NCI-H748 treated with DMSO at 0.1 percent for 48 hours (cell line): Measurements from ENCODE around the gene LARGE2.

Experiments used
- DNase-seq: peaks from one replicate; lab custom pipeline; 2025; lab: John Stamatoyannopoulos, UW

Gene LARGE2

DNA sequence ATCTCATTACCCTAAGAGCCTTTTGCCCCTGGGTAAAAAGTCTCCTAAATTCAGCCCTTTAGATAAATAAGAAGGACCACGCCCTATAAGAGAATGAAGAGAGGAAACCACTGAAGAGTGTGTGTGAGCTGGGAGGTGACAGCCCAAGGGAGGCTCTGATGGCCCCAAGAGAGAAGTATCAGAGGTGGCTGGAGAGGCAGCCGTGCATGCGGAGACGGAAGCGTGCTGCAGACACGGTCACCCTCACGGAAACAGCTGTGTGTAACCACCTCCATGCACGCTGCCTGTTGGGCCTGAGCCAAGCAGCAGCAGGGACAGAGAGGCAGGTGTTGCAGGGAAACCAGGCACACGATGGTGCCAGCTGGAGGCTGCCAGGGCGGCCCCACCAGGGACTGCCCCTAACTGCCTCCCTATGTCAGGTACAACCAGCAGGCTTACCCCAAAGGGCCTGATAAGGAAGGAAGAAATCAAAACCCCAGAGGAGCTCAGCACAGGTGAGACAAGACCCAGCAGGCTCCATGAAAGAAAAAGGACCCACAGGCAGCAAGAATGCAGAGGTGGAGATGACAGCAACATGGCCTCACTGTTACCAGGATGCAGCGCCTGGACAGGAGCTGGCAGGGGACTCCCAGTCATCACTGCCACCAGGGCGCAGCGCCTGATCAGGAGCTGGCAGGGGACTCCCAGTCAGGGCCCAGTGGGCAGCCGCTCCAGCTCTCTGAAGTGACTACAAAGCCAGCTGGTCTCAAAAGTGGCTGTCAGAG lies 7.8 kb downstream of the LARGE2 start:
- DNase-seq = peak; percentile 56

DNA sequence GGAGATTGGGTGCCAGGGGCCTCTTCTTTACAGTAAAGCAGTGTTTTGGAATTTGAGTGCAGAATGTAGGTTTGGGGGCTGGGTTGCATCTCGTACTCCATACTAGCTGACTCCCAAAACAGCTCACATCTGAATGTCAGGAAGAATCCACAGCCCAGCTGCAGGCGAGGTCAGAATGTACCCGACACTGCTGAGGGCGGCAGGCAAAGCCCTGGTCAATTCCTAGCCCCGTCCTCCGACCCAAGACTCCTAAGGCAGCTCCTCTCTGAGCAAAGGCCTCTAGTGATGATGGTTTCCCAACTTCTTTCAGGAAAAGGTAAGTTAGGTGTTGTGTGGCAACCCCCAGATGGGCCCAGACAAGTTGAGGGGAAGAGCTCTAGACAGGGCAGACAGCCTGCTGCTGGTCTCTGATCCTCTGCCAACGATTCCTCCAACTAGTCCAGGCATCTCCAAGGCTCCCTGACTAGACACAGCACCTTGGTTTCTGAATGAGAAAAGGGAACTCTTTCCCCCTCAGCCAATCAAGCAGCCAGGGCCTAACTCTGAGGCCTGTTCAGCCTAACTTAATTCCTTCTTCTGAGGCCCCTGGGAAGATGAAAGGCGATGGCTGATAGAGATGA lies 8.6 kb downstream of the LARGE2 start:
- no peak for DNase-seq

DNA sequence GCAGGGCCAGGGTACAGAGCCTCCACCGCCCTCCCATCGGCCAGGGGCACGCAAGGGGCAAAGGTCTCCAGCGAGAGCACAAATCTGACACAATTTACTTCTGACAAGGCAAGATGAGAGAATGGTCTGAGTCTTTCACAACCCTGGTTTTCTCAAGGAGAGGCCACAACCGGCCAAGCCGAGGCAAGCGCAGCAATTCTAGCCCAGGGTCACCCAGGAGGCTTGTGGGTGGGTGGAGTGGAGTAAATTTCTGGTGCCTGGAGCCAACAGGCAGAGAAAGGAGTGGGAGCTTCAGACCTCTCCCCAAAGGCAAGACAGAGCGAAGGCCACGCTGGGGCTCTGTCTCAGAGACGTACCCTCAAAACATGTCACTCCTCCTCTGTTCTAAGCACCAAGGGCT lies 9.3 kb downstream of the LARGE2 start:
- DNase-seq = no peak

DNA sequence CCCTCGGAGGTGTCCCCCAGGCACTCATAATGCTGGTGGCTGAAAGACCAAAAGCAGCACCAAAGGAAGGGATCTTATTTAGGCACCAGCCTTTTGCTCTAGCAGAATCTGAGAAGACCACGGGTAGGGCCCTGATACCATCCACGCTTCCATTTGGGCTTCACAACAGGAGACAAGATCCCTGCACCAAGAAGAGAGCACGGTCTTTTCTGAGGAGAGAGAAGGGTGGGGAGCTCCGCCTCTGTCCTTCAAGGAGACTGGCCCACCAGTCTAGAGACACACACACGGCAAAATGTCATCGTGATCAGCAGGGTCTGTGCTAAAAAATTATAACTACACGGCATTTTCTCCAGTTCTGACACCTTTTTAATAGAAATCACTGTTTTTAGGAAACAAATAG lies 9.8 kb downstream of the LARGE2 start:
- DNase-seq = no peak

DNA sequence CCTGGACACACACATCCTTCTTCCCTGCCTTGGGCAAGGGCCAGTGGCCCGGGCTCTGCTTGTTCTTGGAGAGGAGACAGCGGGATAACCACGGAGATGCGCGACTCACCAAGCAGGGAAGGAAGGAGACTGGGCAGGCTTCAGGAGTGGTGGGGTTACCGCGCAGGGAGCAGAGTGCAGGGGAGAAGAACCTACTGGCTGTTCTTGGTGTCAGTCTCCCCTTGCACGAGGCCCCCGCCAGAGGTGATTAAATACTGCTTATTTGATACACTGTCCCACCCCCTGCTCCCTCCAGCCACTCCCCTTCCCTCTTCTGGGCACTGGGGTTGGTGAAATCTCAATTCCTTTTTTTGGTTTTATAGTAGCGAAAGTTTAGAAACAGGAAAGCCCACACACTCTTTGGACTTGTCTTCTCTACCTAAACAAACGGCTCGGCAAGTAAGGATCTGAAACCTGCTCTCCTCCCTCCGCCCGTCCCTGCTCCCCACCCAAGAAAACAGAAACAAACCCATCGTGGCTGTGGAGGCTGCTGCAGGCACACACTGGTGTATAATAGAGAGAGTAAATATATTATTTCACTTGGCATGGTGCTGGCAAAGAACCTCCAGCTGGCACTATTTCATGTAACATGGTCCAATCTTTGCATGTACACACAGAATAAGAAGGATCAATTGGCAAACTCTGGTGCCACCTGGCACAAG lies 10.8 kb downstream of the LARGE2 start:
- no peak for DNase-seq

DNA sequence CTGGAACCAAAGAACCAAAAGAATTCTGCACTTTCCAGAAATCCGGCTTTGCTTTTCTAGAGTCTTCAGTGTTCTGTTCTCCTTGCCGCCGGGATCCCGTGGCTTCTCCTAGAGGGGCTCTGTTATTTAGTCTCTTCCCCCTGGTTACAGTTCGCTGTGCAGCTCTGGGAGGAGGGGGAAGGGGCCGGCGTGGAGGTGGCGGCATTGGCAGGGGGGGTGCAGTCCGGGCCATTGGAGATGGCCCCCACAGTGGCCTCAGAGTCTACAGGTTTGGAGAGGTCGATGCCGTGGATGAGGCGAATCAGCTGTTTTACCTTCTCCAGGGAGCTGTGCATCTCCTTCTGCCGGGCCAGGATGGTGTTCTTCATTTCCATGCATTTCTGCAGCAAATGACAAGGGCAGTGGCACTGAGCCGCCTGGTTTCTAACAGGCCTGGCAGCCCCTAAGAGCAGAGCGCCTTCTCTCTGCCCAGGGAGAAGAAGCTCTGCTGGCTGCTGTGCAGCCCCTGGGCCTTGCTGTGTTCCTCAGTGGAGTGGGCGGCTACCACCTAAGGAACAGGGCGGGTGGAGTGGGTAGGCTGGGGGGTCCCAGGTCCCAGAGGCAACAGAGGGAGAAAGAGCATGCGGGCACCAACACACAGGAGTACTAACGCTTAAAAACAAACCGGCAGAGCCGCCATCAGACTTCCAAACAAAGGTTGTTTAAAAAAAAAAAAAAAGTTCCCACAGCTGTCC lies 11.6 kb downstream of the LARGE2 start:
- DNase-seq = no peak

DNA sequence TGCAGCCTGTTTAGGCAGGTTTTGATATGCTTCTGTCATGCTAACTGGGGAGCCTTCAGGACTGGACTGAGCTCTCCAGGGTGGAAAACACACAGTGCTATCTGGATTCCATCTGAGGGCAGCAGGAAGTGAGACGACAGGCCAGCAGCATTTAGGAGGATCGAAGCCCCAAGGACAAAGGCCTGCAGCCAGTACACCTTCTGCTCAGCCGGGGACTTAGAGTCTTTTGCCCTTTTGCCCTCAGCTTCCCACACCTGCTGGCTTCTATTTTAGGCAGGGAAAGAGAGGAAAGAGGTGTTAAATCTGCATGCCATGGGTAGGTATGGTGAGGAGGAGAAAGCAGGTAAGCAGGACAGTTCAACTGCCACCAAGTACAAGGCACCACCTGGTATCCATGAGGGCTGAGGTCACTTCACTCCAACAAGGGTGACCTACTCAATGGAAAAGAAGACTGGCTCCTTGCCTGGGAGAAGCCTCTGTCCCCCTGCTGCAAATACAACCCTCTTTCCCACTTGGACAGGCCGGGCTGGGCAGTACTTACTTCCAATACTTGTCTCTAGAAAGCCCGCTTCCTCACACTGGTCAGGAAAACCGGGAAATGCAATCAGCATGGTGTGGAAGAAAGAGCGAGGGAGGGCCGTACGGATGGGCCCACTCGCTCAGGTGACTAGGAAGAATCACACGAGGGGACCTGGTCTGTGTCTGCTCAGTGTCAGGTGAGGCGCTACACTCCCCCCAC lies 12.3 kb downstream of the LARGE2 start:
- no peak for DNase-seq

DNA sequence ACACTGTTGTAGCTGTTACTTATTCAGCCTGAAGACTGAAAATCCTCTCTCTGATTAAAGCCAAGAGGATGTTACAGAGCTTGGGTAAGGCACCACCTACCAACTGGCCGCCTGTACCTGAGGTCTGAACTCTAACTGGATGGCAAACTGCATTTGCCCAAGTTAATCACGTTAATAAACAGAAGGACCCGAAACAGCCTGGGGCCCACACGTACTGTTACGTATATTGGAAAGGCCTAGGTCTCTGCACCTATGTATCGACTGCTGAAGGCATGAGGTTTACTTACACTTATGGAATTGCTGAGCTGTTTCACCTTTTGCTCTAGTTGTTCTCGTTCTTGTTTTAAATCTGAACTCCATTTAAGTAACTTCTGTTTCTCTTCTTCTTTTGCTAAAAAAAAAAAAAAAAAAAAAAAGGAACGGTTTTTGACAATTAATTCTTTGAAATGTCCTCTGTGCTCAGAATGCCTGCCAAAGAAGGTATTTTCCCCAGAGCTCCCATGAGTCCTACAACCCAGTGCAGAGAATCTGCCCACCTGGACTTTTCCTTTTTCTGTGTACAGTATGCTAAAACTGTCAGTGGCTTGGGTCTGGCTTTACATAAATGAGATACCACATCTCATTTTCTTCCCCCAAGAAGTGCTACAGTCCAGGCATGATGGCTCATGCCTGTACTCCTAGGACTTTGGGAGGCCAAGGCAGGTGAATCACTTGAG lies 13.1 kb downstream of the LARGE2 start:
- DNase-seq = no peak

DNA sequence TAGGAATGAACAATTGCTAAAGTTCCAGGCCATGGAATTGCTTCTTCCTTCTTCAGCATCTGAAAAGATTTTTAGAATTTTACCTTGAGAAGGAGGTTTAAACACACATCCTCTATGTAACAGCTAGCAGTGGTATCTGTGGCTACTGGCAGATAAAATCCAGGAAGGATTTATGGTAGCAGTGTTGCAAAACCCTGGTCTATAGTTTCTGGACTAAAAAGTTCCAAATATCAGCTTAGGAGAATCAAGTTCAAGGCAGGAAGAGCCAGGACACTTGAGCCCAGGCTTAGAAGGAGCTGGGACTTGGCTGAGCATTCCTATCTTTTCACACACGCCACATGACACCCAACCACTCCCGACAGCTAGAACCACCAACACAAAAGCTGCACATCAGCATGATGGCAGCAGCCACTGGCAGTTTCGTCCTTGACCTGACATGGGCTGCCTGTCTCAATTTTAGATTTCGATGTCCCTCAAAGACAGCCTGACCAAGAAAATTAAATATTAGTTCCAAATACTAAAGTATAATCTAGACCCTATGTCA lies 14.1 kb downstream of the LARGE2 start:
- DNase-seq = no peak

DNA sequence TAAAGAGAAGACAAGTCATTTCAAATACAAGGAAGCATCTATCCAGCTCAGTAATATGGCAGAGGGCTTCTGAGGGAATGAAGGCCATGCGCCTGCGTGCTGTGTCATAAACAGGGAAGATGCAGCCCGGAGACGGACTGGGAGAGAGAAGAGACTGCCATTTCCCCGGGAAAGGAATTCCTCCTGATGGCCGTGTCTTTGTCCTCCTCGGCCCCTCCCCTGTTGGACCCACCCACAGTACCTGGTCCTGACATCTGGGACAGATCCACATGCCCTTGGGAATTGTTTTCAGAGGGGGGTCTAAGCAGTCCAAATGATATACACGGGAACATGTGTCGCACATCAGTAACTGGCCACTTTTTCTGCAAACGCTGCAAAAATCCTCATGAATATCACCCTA lies 15.5 kb downstream of the LARGE2 start:
- DNase-seq = no peak

DNA sequence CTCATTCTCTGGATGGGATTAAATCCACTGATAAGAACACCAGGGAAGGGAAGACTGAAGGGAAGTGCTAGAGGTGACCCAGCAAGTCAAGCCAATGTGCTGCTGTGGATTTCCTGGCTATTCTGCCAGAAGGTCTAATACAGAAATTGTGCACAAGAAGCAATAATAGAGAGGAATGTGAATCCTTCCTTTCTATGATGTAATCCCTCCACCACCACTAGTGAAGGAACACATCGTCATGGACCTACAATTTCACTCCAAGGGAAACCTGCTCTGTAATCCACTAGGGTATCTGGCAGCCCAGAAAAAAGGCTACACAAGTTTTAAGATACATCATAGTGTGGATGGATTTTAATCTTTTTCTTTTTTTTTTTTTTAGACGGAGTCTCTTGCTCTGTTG lies 17.4 kb downstream of the LARGE2 start:
- DNase-seq = no peak

DNA sequence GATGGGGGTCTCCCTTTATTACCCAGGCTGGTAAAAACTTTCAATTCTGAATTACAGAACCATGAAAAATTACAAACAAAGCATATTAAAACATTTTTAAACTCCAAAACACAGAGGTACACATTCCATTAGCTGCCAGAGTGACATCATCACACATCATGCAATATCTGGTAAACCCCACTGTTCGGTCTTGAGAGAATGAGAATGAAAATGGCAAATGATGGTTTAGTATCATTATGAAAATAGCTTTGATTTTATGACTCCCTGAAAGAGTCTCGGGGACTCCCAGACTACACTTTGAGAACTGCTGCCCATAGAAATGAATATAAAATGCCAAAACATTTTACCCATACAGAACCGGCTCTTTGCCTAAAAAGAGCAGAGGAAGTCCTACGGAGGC lies 18.8 kb downstream of the LARGE2 start:
- DNase-seq = no peak

DNA sequence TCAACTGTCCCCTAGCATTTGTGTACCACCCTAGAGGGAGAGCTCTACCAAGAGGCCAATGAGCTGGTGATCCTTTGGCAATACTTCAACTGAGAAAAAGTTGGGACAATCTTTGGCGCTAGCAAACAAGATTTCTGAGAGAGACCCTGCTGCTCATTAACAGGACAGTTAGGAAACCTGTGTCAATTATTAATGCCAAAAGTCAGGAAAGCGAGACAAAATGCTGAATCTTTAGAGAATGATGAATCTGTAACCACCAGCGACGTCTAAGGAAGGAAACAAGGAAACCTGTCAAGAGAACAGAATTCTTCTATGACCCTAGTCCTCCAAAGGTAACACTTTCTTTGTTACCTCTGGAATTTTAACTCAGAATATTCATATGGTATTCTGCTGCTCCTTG lies 19.9 kb downstream of the LARGE2 start:
- DNase-seq = no peak

DNA sequence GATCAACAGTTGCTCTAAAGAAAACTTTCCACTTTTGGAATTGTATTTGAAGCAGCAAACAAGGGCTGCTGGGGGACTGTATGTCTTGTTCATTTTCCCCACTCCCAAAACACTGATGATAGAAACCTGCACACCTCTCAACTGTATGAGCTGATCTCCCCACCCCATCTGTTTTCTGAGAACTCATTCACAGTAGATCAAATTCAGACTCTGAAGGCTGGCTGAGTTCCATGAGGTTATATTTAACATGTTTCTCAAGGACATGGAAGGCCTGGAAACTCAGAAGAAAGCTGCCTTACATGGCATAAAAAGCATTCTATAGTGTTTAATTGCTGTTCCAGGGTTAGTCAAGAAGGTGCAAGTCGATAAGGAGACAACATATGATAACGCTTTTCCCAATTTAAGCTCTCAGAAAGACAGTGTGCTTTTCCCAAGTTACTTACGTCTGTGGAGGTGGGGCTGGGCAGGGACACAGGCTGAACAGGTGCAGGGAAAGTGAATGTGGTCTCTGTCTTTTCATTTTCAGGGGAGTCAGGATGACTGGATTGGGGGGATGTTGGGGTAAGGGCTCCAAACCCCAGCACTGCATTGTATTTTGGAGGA lies 23.0 kb downstream of the LARGE2 start:
- DNase-seq = no peak

DNA sequence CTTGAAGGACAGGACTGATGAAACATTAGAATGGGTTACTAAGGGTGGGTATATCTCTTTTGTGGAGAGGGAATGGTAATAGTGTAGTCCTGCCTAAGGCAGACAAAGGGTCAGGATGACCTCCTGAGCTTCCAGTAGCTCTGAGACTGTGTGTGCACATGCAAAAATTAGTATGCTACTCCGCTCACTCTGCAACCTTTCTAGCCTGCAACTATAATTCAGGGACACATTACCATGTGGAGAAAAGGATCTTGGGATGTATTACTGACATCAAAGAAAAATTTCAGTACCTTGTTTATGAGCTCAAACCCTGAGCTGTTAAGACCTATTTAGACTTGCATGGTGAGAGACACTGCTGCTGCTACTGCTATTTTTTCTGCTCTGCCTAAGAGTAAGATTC lies 25.4 kb downstream of the LARGE2 start:
- DNase-seq = no peak

DNA sequence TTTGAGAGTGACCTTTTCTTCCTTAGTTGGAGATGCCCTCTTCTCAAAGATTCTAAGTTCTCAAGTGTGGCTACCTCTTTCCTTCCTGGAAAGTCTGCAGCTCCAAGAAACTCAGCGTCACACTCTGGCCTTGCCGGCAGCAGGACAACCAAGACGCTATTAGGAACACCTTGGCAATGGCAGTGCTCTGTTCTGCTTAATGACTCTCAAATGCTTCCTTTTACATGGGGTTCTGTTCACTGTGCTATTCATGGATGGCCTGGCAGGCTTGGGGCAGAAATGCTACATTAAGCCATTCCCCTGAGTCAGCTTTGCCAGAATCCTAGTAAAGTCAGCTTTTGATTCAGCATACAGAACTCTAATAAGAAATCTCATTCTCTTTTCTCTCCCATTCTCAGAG lies 25.9 kb downstream of the LARGE2 start:
- DNase-seq = no peak

DNA sequence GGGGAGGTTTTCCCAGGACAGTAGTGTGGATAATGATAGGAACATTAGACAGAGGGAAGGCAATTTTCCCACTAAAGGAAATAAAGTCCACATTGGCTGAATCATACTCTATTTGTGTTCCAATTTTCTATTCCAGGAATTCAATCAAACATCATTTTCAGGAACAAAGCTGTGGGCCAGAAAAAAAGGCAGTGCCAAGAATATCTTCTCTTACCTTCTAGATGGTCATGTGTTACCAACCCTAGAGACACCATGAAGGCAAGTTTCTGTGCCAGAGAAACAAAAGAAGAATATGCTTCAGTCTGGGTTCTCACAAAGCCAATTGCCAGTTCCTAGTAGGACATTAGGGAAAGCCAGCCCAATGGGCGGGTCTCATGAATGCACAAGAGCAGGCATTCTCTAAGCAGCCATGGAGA lies 27.5 kb downstream of the LARGE2 start:
- DNase-seq = no peak

DNA sequence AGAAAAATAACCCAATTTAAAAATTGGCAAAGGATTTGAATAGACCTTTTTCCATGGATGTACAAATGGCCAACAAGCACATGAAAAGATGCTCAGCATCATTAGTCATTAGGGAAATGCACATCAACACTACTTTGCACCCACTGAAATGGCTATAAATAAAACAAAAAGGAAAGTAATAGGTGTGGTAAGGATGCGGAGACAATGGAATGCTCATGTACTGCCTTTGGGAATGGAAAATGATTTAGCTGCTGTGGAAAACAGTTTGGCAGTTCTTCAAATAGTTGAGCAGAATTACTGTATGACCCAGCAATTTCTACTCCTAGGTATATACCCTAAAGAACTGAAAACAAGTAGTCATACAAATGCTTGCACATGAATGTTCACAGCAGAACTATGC lies 37.4 kb downstream of the LARGE2 start:
- no peak for DNase-seq

DNA sequence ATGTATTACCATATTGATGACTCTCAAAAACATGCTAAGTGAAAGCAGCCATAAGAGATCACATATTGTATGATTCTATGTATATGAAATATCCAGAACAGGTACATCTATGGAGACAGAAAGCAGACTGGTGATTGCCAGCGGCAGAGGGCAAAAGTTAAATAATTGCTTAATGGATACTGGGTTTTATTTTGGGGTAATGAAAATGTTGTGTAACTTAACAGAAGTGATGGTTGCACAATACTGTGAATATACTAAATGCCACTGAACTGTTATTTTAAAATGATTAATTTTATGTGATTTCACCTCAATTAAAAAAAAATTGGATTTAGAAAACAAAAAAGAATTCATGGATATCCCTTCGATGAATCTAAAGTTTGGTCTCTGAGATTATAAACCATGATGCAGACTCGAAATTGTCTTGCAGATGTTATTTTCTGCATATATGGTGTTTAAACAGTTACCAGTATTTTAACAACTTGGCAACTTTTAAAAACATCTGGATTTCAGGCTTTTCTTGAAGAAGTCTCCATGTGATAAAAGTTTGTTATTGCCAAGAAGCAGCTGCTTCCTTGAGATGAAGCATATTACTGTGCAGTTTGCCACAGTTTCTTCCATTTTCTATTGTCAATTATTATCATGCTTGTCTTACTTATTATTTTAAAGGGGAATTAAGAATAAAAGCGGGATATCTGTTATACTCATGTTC lies 38.1 kb downstream of the LARGE2 start:
- DNase-seq = no peak

DNA sequence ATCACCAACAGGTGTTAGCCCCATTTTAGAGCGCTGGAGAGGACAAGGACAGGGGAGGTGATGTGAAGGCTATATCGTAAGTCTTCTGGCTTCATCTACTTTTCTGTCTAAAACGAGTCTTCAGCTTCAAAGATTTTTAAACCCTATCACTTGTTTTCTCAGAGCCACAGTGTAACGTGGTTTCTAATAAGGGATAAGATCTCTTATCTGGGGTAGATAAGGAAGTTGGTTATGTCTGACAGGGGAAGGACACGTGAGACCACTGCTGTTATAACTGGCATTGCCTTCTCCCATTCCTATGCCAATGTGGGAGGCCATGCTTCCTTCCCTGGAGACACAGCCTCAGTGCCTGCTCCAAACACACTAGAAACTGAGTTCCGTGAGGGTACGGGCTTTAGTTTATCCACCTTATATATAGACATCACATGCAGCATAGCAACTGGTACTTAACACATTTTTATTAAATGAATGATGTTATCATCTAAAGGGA lies 39.3 kb downstream of the LARGE2 start:
- DNase-seq = no peak
